KMS-11 (cell line): Measurements from ENCODE around the gene AFTPH.

Experiments
- H2AFZ ChIP-seq: fragments of 200-600 bp; sonication (generic); 2 replicates; pipeline ENCODE4 v1.6.1; 2016; ENCODE audit warnings: antibody characterized with exemption, mixed run types, low read depth
- H3K27ac ChIP-seq: fragments of 200-600 bp; sonication (generic); 2 replicates; pipeline ENCODE4 v1.6.1; 2016; ENCODE audit warnings: mild to moderate bottlenecking, mixed run types
- H3K27me3 ChIP-seq: fragments of 200-600 bp; sonication (generic); 2 replicates; pipeline ENCODE4 v1.6.1; 2017; ENCODE audit warnings: mild to moderate bottlenecking, low read depth, mixed run types, moderate library complexity; ENCODE audit not compliant: insufficient read depth
- H3K36me3 ChIP-seq: fragments of 200-600 bp; sonication (generic); 2 replicates; pipeline ENCODE4 v1.6.1; 2017; ENCODE audit warnings: mild to moderate bottlenecking, mixed run types; ENCODE audit not compliant: insufficient read depth
- H3K4me1 ChIP-seq: fragments of 200-600 bp; sonication (generic); 2 replicates; pipeline ENCODE4 v1.6.1; 2016; ENCODE audit warnings: mild to moderate bottlenecking, low read depth, mixed run types; ENCODE audit not compliant: poor library complexity, severe bottlenecking
- H3K4me2 ChIP-seq: fragments of 200-600 bp; sonication (generic); 2 replicates; pipeline ENCODE4 v1.7.0; 2016; ENCODE audit warnings: mild to moderate bottlenecking, mixed run types
- H3K4me3 ChIP-seq: fragments of 200-600 bp; sonication (generic); IDR thresholded peaks from 2 replicates; pipeline ENCODE4 v1.6.1; 2017; ENCODE audit warnings: low read depth, low read length, mixed read lengths; ENCODE audit not compliant: insufficient read depth
- H3K79me2 ChIP-seq: fragments of 200-600 bp; sonication (generic); 2 replicates; pipeline ENCODE4 v1.6.1; 2016; ENCODE audit warnings: low read depth, mixed run types; ENCODE audit not compliant: insufficient read depth
- H3K9ac ChIP-seq: fragments of 200-600 bp; sonication (generic); 2 replicates; pipeline ENCODE4 v1.6.1; 2016; ENCODE audit warnings: mild to moderate bottlenecking, mixed run types
- H4K20me1 ChIP-seq: fragments of 200-600 bp; sonication (generic); 2 replicates; pipeline ENCODE4 v1.6.1; 2016; ENCODE audit warnings: mild to moderate bottlenecking, mixed run types; ENCODE audit not compliant: insufficient read depth
- TF ChIP-seq, protein P1 (sequence below): fragments of 200-600 bp; sonication (generic); conservative IDR thresholded peaks from 2 replicates; pipeline ENCODE4 v1.6.1; 2017; ENCODE audit warnings: low read depth, mild to moderate bottlenecking, antibody characterized with exemption, low read length, moderate library complexity, mixed read lengths

The AFTPH gene

DNA sequence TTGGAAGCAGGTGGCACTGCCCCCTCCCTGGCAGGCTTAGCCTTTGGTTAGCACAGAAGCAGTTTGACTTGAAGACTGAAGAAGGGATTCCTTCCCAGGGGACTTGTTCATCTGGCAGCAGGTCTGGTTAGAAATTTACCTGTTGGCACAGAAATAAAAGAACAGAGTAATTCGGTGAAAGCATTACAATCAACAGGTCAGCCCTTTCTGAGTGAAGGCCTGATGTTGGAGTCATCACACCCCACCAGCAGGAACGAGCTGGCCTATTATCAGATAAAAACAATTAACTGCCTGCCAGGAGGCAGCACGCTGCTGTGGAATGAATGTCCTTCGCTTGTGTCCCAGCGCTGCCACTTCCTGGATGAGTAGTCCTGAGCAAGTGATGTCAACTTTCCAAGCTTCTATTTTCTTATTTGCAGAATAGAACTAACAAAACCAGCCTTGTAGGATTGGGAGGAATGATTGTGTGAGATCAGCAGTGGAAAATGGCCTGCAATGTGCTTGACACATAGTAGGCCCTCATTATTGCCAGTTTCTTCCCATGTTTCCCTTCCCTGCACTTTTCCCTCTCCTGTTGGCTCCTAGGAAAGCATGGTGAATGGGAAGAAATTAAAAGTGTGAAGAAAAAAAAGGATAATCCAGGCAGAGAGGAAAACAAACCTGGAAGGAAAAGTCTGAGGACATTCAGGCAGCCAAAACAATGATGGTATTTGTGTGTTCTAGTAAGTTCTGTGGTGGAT, 41.2 kb upstream of the AFTPH start:
- Histone ChIP-seq H2AFZ (peak overlapping the region; percentile 34), H3K27me3 (no peaks in the 10 kb centered on the region), H3K36me3 (no peaks in the 10 kb centered on the region), H3K4me2 (peak overlapping the region; percentile 70), H3K27ac (peak overlapping the region; percentile 74), H3K9ac (0 out of 2 replicates have a peak overlapping the region, but pooled peaks have one; percentile 10), H3K79me2 (no peaks in the 10 kb centered on the region), H4K20me1 (no peaks in the 10 kb centered on the region), H3K4me1 (peaks cover 100% of the 10 kb centered on the region), H3K4me3 (no peak overlapping the region)
- TF ChIP-seq, protein P1, sequence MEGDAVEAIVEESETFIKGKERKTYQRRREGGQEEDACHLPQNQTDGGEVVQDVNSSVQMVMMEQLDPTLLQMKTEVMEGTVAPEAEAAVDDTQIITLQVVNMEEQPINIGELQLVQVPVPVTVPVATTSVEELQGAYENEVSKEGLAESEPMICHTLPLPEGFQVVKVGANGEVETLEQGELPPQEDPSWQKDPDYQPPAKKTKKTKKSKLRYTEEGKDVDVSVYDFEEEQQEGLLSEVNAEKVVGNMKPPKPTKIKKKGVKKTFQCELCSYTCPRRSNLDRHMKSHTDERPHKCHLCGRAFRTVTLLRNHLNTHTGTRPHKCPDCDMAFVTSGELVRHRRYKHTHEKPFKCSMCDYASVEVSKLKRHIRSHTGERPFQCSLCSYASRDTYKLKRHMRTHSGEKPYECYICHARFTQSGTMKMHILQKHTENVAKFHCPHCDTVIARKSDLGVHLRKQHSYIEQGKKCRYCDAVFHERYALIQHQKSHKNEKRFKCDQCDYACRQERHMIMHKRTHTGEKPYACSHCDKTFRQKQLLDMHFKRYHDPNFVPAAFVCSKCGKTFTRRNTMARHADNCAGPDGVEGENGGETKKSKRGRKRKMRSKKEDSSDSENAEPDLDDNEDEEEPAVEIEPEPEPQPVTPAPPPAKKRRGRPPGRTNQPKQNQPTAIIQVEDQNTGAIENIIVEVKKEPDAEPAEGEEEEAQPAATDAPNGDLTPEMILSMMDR, result no peak

DNA sequence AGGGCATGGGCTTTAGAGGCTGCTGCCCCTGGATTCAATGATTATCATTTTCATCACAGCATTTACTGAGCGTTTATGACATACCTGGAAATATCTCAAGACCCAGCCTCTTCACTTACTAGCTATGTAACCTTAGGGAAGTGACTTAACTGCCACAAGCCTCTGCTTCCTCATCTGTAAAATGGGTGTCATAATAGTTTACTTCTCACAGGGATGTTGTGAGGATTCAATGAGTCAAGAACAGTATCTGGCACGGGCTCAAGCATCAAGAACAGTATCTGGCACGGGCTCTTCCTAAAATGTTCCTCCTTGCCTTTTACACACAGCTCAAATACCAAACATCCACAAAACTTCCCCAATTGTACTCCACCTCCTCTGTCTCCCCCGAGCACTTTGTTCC, 38.8 kb upstream of the AFTPH start:
- H3K27me3 ChIP-seq, result no peaks in the 10 kb centered on the region
- peaks cover 93% of the 10 kb centered on the region for H3K4me1 ChIP-seq
- H3K79me2 ChIP-seq, result no peaks in the 10 kb centered on the region
- H3K9ac ChIP-seq, result peak overlapping the region; percentile 16; the same call in 1 of the 2 replicates
- H3K27ac ChIP-seq, result peak overlapping the region; percentile 71
- peak overlapping the region; percentile 55 for H3K4me3 ChIP-seq
- H3K4me2 ChIP-seq, result peak overlapping the region; percentile 77
- TF ChIP-seq, protein P1, result no peak
- H3K36me3 ChIP-seq, result no peaks in the 10 kb centered on the region
- H2AFZ ChIP-seq, result peak overlapping the region; percentile 19; the same call in 1 of the 2 replicates
- H4K20me1 ChIP-seq, result no peaks in the 10 kb centered on the region

DNA sequence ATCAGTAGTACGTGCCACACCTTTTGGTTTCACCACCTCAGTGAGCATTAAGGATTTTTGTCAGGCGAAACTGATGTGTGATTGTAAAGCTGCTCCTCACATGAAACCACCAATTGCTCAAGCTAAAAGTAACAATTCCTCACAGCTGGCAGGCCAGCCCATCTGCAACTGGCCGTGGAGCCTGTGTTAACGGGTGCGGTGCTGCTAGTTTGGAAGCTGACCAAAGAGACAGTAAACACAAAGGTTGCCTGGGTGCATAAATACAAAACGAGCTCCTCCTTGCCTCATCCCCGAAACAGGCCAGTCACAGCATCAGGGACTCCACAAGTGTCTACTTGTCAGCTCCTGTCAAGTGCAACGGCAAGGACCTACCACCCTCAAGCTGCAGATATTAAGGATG, 38.2 kb upstream of the AFTPH start:
- no peaks in the 10 kb centered on the region for H4K20me1 ChIP-seq
- H3K4me2 ChIP-seq, result peak overlapping the region; percentile 77
- H3K36me3 ChIP-seq, result no peaks in the 10 kb centered on the region
- TF ChIP-seq, protein P1, result no peak
- peak overlapping the region; percentile 55 for H3K4me3 ChIP-seq
- H3K27ac ChIP-seq, result peak overlapping the region; percentile 71
- H3K9ac ChIP-seq, result peak overlapping the region; percentile 16; the same call in 1 of the 2 replicates
- peak overlapping the region; percentile 19 for H2AFZ ChIP-seq
- H3K79me2 ChIP-seq, result no peaks in the 10 kb centered on the region
- H3K27me3 ChIP-seq, result no peaks in the 10 kb centered on the region
- H3K4me1 ChIP-seq, result peaks cover 87% of the 10 kb centered on the region

DNA sequence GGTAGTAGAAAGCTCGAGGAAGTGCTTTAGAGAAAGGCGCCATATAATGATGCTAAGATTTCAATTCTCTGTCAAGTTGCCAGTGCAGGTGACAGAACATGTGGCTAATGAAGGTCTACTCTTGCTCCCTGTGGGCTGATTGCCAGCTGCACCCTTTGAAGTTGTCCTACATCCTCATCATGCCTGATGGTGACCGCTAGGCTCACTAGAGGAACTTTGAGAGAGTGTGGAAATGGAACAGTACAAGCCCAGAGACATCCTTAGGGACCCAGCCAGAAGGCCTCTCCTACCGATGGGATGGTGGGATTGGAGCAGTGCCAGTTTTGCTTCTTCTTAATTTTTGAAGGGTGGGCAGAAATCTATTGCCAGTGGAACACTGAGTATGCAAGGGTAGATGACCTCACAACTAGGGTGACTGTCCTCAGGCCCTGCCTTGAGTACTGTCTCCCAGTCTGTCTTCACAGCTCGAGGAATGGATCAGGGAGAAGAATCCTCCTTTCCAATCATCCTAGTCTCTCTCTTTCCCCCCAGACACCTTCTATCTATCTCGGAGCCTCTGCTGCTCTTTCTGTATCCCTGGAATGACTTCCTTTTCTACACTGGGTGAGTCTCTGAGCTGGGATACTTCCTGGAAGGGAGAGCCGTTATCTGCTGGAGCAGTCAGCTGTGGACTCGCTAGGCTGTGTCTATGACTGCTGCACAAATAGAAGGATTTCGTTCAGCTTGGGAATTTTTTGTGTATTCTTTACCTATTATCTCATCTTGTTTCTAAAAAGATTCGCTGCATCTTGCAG, 36.7 kb upstream of the AFTPH start:
- peak overlapping the region; percentile 71; the same call in 1 of the 2 replicates for H3K27ac ChIP-seq
- no peaks in the 10 kb centered on the region for H3K79me2 ChIP-seq
- H3K4me1 ChIP-seq, result peaks cover 72% of the 10 kb centered on the region
- no peak overlapping the region for H3K9ac ChIP-seq
- H2AFZ ChIP-seq, result no peak overlapping the region
- H3K27me3 ChIP-seq, result no peaks in the 10 kb centered on the region
- no peaks in the 10 kb centered on the region for H3K36me3 ChIP-seq
- peak overlapping the region; percentile 77 for H3K4me2 ChIP-seq
- H4K20me1 ChIP-seq, result no peaks in the 10 kb centered on the region
- no peak overlapping the region for H3K4me3 ChIP-seq
- TF ChIP-seq, protein P1, result no peak
